Sciatic nerve (tissue), 2 donors: ENCODE results near the gene CUEDC1. TPM values are rescaled to one million over a fixed set of nuclear protein-coding genes. Genes with fewer than 3 reads are reported as not detected.
A peak's percentile ranks its signal among the peaks of the same experiment; 100 is the strongest.

Source experiments
- ATAC-seq: fragments of 200-7000 bp; cut with Tn5 transposase; one replicate; pipeline ENCODE4 v1.9.1; 2020; ENCODE audit warnings: mild to moderate bottlenecking, moderate library complexity
- DNase-seq: peaks from one replicate; pipeline ENCODE4 v3.0.0-alpha.2; 2020; ENCODE audit warnings: low spot score
- intact Hi-C: fragments of 100-400 bp; cut with DNase I; formaldehyde crosslinking; loops from one replicate; pipeline ENCODE4 v1.14.2; 2022
- total RNA-seq: library from RNA; stranded (reverse); fragmentation: NEBNext Ultra II Directional; extraction: Animal tissue kit (Norgen Biotek cat#: 25700); gene quantifications from one replicate; pipeline ENCODE4 v1.2.1, GENCODE V29; 2021
- donor health status: DM: no; HTN: no; CAD: no.
- donor health status: DM: no; HTN: no; CAD: no.

CUEDC1 gene
- total RNA-seq, 1 donor from 2014 or later, result 44.3 TPM

GRCh38 chr17:57909551-57909950 is 45.7 kb downstream of the CUEDC1 start:
- no peak for DNase-seq
- intact Hi-C loops, result no loop called here
- no peak for ATAC-seq

GRCh38 chr17:57908278-57908677 is 46.9 kb downstream of the CUEDC1 start:
- intact Hi-C loops, result no loop called here
- DNase-seq (no peak), ATAC-seq (no peak)

- intact Hi-C loops, result no loop called here
- no peak for DNase-seq
- ATAC-seq, result peak; percentile 55
These were observed 48.3 kb downstream of the CUEDC1 start for GRCh38 chr17:57906910-57907309.

- intact Hi-C loops, result no loop called here
- DNase-seq (no peak), ATAC-seq (no peak)
These were observed 49.2 kb downstream of the CUEDC1 start for GRCh38 chr17:57905875-57906455.

GRCh38 chr17:57903961-57904360 is 51.3 kb downstream of the CUEDC1 start:
- ATAC-seq, result no peak
- intact Hi-C loops, result no loop called here

GRCh38 chr17:57902800-57903759 is 52.1 kb downstream of the CUEDC1 start:
- intact Hi-C loops, result no loop called here
- DNase-seq, result peak; percentile 80
- ATAC-seq, result peak; percentile 70

More at GRCh38 chr17:57903961-57904360, 51.3 kb downstream of the CUEDC1 start:
- no peak for DNase-seq

GRCh38 chr17:57902117-57902799 is 53.0 kb downstream of the CUEDC1 start:
- no peak for DNase-seq
- intact Hi-C loops, result no loop called here
- no peak for ATAC-seq

GRCh38 chr17:57900991-57901743 is 54.0 kb downstream of the CUEDC1 start:
- intact Hi-C loops, result no loop called here
- DNase-seq (no peak), ATAC-seq (no peak)

- peak; percentile 44 for ATAC-seq
- intact Hi-C loops, result no loop called here
- no peak for DNase-seq
These were observed 55.4 kb downstream of the CUEDC1 start for GRCh38 chr17:57899822-57900221.

- peak; percentile 49 for ATAC-seq
- DNase-seq, result no peak
- intact Hi-C loops, result no loop called here
These were observed 55.8 kb downstream of the CUEDC1 start for GRCh38 chr17:57899391-57899790.

GRCh38 chr17:57898487-57899311 is 56.5 kb downstream of the CUEDC1 start:
- ATAC-seq, result peak; percentile 75

GRCh38 chr17:57895382-57896060 is 59.7 kb downstream of the CUEDC1 start:
- intact Hi-C loops, result no loop called here
- DNase-seq, result no peak
- no peak for ATAC-seq

More at GRCh38 chr17:57898487-57899311, 56.5 kb downstream of the CUEDC1 start:
- intact Hi-C loops, result no loop called here
- DNase-seq, result peak; percentile 72

- intact Hi-C loops, result no loop called here
- ATAC-seq (no peak), DNase-seq (no peak)
These were observed 60.4 kb downstream of the CUEDC1 start for GRCh38 chr17:57894848-57895247.

GRCh38 chr17:57892820-57893595 is 62.2 kb downstream of the CUEDC1 start:
- intact Hi-C loops, result no loop called here
- peak; percentile 95 for ATAC-seq

GRCh38 chr17:57892146-57892819 is 62.9 kb downstream of the CUEDC1 start:
- intact Hi-C loops, result no loop called here
- DNase-seq (peak; percentile 92), ATAC-seq (peak; percentile 75)

More at GRCh38 chr17:57892820-57893595, 62.2 kb downstream of the CUEDC1 start:
- DNase-seq, result peak; percentile 90

GRCh38 chr17:57890857-57891232 is 64.4 kb downstream of the CUEDC1 start:
- no peak for ATAC-seq
- intact Hi-C loops, result no loop called here
- no peak for DNase-seq
